HepG2 (cell line): ENCODE measurements around the gene METTL27. TPM values are rescaled to one million over a fixed set of nuclear protein-coding genes. Genes with fewer than 3 reads are reported as not detected.

Source experiments
- CSRNP1 ChIP-seq: sonication (generic); formaldehyde crosslinking; IDR thresholded peaks from 2 replicates; pipeline ENCODE4 v1.8.1; 2023; ENCODE audit warnings: mild to moderate bottlenecking, missing genetic modification reagents
- GABPA ChIP-seq, 2 experiments: IDR thresholded peaks; 2 replicates each; pipeline ENCODE4 v1.6.1; 2011 to 2016; ENCODE audit warnings: low read depth in 2 of 2, low read length in 1 of 2, missing biosample characterization in 1 of 2, missing genetic modification characterization in 1 of 2
- KDM1A ChIP-seq: IDR thresholded peaks from 2 replicates; pipeline ENCODE4 v1.6.1; 2016; ENCODE audit warnings: missing compliant biosample characterization
- PRDM10 ChIP-seq: sonication (generic); formaldehyde crosslinking; IDR thresholded peaks from 2 replicates; pipeline ENCODE4 v1.4.0; 2020; ENCODE audit warnings: low read depth, missing genetic modification reagents
- RNF219 ChIP-seq: sonication (generic); formaldehyde crosslinking; IDR thresholded peaks from 2 replicates; pipeline ENCODE4 v1.5.0; 2020; ENCODE audit warnings: mild to moderate bottlenecking, missing genetic modification reagents
- ZFP36L1 ChIP-seq: sonication (generic); formaldehyde crosslinking; IDR thresholded peaks from 2 replicates; pipeline ENCODE4 v1.8.0; 2022; ENCODE audit warnings: mild to moderate bottlenecking, missing genetic modification reagents, moderate library complexity
- ZNF317 ChIP-seq: sonication (generic); formaldehyde crosslinking; IDR thresholded peaks from 2 replicates; pipeline ENCODE4 v1.5.0; 2020; ENCODE audit warnings: mild to moderate bottlenecking, missing genetic modification reagents
- ZNF451 ChIP-seq: sonication (generic); formaldehyde crosslinking; IDR thresholded peaks from 2 replicates; pipeline ENCODE4 v1.5.0; 2020; ENCODE audit warnings: mild to moderate bottlenecking, missing genetic modification reagents
- ZNF800 ChIP-seq: sonication (generic); formaldehyde crosslinking; IDR thresholded peaks from 2 replicates; pipeline ENCODE4 v1.4.0; 2020; ENCODE audit warnings: missing genetic modification reagents
- ZNF83 ChIP-seq: sonication (generic); formaldehyde crosslinking; IDR thresholded peaks from 2 replicates; pipeline ENCODE4 v1.4.0; 2020; ENCODE audit warnings: missing genetic modification reagents, mild to moderate bottlenecking, borderline replicate concordance
- polyA plus RNA-seq, 8 experiments: library from polyadenylated mRNA; depleted of rRNA in 3 of 8; stranded (reverse) in 7 of 8; unstranded in 1 of 8; fragments of >200 nt; fragmentation: Illumina TruSeq in 4 of 8; extraction: Trizol in 4 of 8; gene quantifications; 2 replicates each; pipeline versions ENCODE4 v1.2.1 to v1.2.3, GENCODE V29; 2011 to 2016; ENCODE audit warnings: low read depth in 4 of 8, missing spikeins in 1 of 8, mixed read lengths in 1 of 8; ENCODE audit not compliant: insufficient read depth in 1 of 8
- total RNA-seq, 5 experiments: library from RNA; depleted of rRNA; stranded (reverse); fragments of >200 nt; fragmentation: Illumina TruSeq; extraction: Trizol; gene quantifications; 2 replicates each; pipeline ENCODE4 v1.2.3, GENCODE V29; 2016; ENCODE audit warnings: low read depth in 1 of 5
- TF ChIP-seq, protein P1 (sequence below): sonication (generic); formaldehyde crosslinking; IDR thresholded peaks from 2 replicates; pipeline ENCODE4 v1.8.1; 2023; ENCODE audit warnings: mild to moderate bottlenecking, inconsistent platforms, moderate library complexity, missing genetic modification reagents, borderline replicate concordance
- TF ChIP-seq, protein P2 (sequence below), 2 experiments: sonication (generic) in 1 of 2; formaldehyde crosslinking in 1 of 2; IDR thresholded peaks; 2 replicates each; pipeline versions ENCODE4 v1.4.0 to v1.6.1; 2018 to 2020; ENCODE audit warnings: missing genetic modification reagents in 2 of 2, borderline replicate concordance in 1 of 2, low read depth in 1 of 2, mild to moderate bottlenecking in 1 of 2, missing biosample characterization in 1 of 2

METTL27 gene
- total and polyA plus RNA-seq, 2 of the 13 experiments (the other 11 are each of a cell fraction or from before 2014, with no cell fraction given): 2.0 to 3.0 TPM

DNA sequence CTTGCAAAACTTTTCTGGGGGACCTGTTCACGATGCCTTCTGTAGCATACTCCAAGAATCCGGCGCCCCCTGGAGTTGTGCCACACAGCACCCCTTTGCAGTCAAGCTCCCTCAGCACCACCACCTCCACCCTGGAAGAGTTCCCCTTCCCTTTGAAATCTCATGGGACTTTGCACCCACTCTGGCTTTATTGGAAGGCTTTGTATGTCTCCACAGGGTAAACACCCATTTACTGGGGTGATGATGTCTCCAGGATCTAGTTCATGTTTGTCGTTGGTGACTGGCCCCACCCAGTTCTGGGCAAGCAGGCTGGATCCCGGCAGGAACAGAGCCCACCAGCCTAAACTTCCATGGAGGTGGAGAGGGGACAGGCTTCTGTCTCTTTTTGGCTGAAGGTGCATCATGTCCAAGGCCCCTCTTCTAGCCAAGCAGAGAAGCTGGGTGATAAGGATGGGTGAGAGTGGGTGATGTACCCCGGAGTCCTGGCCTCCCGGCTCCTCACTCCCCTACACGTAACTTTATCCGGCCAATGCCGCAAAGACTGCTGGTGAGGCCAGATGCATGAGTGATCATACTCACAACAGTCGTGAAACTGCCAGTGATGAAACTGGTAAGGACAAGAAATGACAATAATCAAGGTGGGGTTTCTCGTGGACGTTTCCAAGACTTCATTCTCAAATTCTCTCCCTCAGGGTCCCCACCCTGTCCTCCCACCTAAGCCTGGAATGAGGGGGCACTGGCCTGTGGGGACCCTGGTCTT, 12.2 kb downstream of the METTL27 start (continued):
- TF ChIP-seq, protein P1, sequence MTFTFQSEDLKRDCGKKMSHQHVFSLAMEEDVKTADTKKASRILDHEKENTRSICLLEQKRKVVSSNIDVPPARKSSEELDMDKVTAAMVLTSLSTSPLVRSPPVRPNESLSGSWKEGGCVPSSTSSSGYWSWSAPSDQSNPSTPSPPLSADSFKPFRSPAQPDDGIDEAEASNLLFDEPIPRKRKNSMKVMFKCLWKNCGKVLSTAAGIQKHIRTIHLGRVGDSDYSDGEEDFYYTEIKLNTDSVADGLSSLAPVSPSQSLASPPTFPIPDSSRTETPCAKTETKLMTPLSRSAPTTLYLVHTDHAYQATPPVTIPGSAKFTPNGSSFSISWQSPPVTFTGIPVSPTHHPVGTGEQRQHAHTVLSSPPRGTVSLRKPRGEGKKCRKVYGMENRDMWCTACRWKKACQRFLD (CRISPR knock-in tag): no peak
- TF ChIP-seq ZNF800 (CRISPR knock-in tag) (0 out of 2 replicates have a peak, but pooled peaks have one; percentile 7), CSRNP1 (CRISPR knock-in tag) (no peak; the same call in 1 of the 2 replicates), PRDM10 (CRISPR knock-in tag) (no peak), ZFP36L1 (CRISPR knock-in tag) (no peak), KDM1A (CRISPR knock-in tag) (no peak), GABPA (IDR thresholded peaks at IDR 0.05; ENCODE audit: low read depth, low read length) (no peak), GABPA (CRISPR knock-in tag; IDR thresholded peaks at IDR 0.05; ENCODE audit: low read depth) (no peak), ZNF451 (no peak), ZNF317 (CRISPR knock-in tag) (peak; percentile 95), RNF219 (CRISPR knock-in tag) (no peak), ZNF83 (CRISPR knock-in tag) (no peak)
- TF ChIP-seq, protein P2, sequence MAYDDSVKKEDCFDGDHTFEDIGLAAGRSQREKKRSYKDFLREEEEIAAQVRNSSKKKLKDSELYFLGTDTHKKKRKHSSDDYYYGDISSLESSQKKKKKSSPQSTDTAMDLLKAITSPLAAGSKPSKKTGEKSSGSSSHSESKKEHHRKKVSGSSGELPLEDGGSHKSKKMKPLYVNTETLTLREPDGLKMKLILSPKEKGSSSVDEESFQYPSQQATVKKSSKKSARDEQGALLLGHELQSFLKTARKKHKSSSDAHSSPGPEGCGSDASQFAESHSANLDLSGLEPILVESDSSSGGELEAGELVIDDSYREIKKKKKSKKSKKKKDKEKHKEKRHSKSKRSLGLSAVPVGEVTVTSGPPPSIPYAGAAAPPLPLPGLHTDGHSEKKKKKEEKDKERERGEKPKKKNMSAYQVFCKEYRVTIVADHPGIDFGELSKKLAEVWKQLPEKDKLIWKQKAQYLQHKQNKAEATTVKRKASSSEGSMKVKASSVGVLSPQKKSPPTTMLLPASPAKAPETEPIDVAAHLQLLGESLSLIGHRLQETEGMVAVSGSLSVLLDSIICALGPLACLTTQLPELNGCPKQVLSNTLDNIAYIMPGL (CRISPR knock-in tag; IDR thresholded peaks at IDR 0.05; ENCODE audit: borderline replicate concordance in 1 of 2, low read depth in 1 of 2): peak in 1 of 2 experiments; percentile 35; a peak in 1 of 4 replicates
